22Rv1 (cell line): Measurements from ENCODE around the gene BRME1.

Source experiments
- ZFX ChIP-seq: fragments of 450-650 bp; IDR thresholded peaks from 2 replicates; pipeline ENCODE4 v1.6.1; 2017; ENCODE audit warnings: antibody characterized with exemption, borderline replicate concordance
- TF ChIP-seq, protein P1 (sequence below): fragments of 450-650 bp; IDR thresholded peaks from 2 replicates; pipeline ENCODE4 v1.5.1; 2017; ENCODE audit warnings: mild to moderate bottlenecking

DNA sequence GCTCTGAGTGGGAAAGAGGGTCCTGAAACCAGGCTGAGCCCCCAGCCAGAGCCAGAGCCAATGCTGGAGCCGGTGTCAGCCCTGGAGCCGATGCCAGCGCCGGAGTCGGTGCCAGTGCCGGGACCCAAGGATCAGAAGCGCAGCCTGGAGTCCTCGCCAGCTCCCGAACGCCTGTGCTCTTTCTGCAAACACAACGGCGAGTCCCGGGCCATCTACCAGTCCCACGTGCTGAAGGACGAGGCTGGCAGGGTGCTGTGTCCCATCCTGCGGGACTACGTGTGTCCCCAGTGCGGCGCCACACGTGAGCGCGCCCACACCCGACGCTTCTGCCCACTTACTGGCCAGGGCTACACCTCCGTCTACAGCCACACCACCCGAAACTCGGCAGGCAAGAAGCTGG is 28.6 kb downstream of the BRME1 start:
- TF ChIP-seq, protein P1, sequence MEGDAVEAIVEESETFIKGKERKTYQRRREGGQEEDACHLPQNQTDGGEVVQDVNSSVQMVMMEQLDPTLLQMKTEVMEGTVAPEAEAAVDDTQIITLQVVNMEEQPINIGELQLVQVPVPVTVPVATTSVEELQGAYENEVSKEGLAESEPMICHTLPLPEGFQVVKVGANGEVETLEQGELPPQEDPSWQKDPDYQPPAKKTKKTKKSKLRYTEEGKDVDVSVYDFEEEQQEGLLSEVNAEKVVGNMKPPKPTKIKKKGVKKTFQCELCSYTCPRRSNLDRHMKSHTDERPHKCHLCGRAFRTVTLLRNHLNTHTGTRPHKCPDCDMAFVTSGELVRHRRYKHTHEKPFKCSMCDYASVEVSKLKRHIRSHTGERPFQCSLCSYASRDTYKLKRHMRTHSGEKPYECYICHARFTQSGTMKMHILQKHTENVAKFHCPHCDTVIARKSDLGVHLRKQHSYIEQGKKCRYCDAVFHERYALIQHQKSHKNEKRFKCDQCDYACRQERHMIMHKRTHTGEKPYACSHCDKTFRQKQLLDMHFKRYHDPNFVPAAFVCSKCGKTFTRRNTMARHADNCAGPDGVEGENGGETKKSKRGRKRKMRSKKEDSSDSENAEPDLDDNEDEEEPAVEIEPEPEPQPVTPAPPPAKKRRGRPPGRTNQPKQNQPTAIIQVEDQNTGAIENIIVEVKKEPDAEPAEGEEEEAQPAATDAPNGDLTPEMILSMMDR: no peak
- TF ChIP-seq ZFX: no peak
